Ectodermal cell (in vitro differentiated cells): Measurements from ENCODE around the gene RHBDF1.
"Not testable (repeated sequence)": the region's sequence is repeated elsewhere in the genome, so short reads cannot be mapped to it uniquely, and the experiment has no call there.

Experiments
- H3K27ac ChIP-seq: 2 replicates; pipeline ENCODE4 v1.7.0; 2013; ENCODE audit warnings: mild to moderate bottlenecking, low read depth, low read length; ENCODE audit not compliant: insufficient read depth, poor library complexity, severe bottlenecking
- H3K27me3 ChIP-seq: 2 replicates; pipeline ENCODE4 v1.7.0; 2013; ENCODE audit warnings: mild to moderate bottlenecking, low read length; ENCODE audit not compliant: insufficient read depth, control insufficient read depth, poor library complexity, severe bottlenecking
- H3K36me3 ChIP-seq: one replicate; pipeline ENCODE4 v1.7.0; 2013; ENCODE audit warnings: low read length; ENCODE audit not compliant: control insufficient read depth, insufficient read depth
- H3K4me1 ChIP-seq: one replicate; pipeline ENCODE4 v1.7.0; 2013; ENCODE audit warnings: low read length; ENCODE audit not compliant: control insufficient read depth, insufficient read depth
- H3K4me3 ChIP-seq: 2 replicates; pipeline ENCODE4 v1.7.0; 2013; ENCODE audit warnings: low read depth, low read length, control low read depth; ENCODE audit not compliant: insufficient read depth
- H3K9me3 ChIP-seq: 2 replicates; pipeline ENCODE4 v1.7.0; 2013; ENCODE audit warnings: mild to moderate bottlenecking, low read length, moderate library complexity; ENCODE audit not compliant: control insufficient read depth
- WGBS, 2 experiments: methylation state at CpG; one replicate each; pipeline ENCODE4 v1.1.7; 2013; ENCODE audit warnings: missing lambda C conversion rate in 2 of 2; 5-methylcytosine and 5-hydroxymethylcytosine counted together

Gene RHBDF1

DNA sequence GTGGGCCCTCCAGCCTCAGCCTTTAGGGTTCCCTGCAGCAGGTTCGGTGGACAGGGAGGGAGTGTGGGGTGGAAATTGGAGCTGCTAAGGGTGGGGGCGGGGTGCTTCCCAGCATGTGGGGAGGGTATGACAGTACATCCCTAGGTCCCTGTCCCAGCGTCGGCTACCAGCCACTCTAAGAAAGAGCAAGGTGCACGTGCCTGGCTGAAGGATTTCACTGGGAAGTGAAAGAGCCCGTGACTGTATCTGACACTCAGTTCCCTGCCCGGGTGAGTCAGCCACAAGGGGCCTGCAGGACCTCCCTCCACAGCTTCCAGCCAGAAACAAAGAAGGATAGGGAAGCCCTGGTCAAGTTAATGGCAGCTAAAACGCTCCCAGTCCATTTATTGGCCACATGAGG, 14.7 kb downstream of the RHBDF1 start:
- Histone ChIP-seq H3K4me3 (no peak overlapping the region), H3K27ac (no peak overlapping the region), H3K4me1 (no peaks in the 10 kb centered on the region), H3K27me3 (no peaks in the 10 kb centered on the region), H3K9me3 (no peaks in the 10 kb centered on the region), H3K36me3 (peaks cover 22% of the 10 kb centered on the region)
- WGBS, 2 experiments = 92% methylated on average over 8 of the region's 8 CpGs

DNA sequence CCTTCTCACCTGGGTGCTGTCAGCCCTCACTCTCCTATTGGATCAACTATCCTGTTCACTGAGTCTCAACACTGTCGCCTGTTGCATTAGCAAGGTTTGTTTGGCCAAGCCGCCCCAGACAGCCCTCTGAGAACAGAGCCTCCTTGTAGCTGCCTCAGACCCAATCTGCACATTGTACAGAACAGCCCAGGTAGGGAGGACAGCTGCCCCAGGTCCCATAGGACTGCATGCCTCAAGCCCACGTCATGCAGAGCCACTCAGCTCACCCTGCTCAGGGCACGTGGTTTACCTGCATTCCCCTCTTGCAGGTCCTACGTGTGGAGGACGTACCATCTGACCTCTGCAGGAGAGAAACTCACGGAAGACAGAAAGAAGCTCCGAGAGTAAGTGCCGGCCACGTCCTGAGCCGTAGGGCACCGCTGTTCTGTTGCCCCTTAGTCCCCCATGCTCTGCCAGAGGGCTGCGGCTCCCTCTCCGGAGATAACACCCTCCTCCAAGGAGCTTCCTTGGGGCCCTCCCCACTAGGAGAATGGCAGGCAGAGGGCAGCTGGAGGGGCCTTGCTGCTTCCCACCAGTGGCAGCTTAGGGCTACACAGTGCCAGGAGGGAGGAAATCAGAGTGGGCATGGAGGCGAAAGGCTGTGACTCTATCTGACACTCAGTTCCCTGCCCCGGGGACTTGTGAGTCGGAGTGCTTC, 16.1 kb downstream of the RHBDF1 start:
- 93 to 94% methylated on average over 17 of the region's 17 CpGs for WGBS, 2 experiments

DNA sequence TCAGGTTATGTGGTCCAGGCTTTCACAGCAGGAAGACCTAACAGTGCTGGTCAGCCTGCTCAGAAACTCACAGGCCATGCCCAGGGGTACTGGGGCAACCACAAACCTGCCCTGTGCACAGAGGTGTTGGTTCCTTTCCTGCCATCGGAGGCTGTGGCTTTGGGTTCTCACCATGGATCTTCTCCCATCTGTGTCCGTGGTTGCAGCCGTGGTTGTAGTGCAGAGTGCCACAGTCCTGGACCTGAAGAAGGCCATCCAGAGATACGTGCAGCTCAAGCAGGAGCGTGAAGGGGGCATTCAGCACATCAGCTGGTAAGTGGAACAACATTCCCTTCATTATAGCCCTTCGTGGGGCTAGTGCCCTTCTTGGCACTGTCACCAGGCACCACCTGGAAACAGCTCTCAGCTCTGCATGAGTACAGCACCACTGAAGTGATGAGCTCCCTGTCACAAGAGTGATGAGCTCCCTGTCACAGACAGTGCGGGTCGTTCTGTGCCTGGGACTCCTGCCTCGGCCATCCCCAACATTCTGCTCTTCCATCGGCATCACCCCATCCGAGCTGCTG, 16.8 kb downstream of the RHBDF1 start:
- H3K4me3 ChIP-seq = no peak overlapping the region
- 95 to 96% methylated on average over 11 of the region's 11 CpGs for WGBS, 2 experiments
- H3K9me3 ChIP-seq = no peaks in the 10 kb centered on the region
- no peaks in the 10 kb centered on the region for H3K27me3 ChIP-seq
- H3K36me3 ChIP-seq = peaks cover 21% of the 10 kb centered on the region
- no peaks in the 10 kb centered on the region for H3K4me1 ChIP-seq
- H3K27ac ChIP-seq = no peak overlapping the region

More for the DNA sequence above, 16.1 kb downstream of the RHBDF1 start:
- no peak overlapping the region for H3K4me3 ChIP-seq
- no peak overlapping the region for H3K27ac ChIP-seq
- H3K36me3 ChIP-seq = peaks cover 15% of the 10 kb centered on the region
- no peaks in the 10 kb centered on the region for H3K27me3 ChIP-seq
- H3K4me1 ChIP-seq = no peaks in the 10 kb centered on the region
- no peaks in the 10 kb centered on the region for H3K9me3 ChIP-seq

DNA sequence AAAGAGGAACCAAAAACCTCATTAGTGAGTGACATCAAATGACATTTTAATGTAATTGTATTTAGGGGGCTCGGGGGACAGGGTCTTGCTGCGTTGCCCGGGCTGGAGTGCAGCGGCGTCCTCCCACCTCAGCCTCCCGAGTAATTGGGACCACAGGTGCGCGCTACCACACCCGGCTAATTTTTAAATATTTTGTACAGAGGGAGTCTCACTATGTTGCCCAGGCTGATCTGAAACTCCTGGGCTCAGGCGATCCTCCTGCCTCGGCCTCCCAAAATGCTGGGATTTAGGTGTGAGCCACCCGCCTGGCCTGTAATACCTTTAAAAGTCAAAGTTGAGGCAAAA, 18.2 kb downstream of the RHBDF1 start:
- Histone ChIP-seq H3K4me1 (no peaks in the 10 kb centered on the region), H3K4me3 (peak overlapping the region; percentile 89), H3K9me3 (no peaks in the 10 kb centered on the region), H3K27me3 (no peaks in the 10 kb centered on the region), H3K36me3 (peaks cover 22% of the 10 kb centered on the region), H3K27ac (no peak overlapping the region)
- 70 to 77% methylated on average over 12 of the region's 12 CpGs for WGBS, 2 experiments

DNA sequence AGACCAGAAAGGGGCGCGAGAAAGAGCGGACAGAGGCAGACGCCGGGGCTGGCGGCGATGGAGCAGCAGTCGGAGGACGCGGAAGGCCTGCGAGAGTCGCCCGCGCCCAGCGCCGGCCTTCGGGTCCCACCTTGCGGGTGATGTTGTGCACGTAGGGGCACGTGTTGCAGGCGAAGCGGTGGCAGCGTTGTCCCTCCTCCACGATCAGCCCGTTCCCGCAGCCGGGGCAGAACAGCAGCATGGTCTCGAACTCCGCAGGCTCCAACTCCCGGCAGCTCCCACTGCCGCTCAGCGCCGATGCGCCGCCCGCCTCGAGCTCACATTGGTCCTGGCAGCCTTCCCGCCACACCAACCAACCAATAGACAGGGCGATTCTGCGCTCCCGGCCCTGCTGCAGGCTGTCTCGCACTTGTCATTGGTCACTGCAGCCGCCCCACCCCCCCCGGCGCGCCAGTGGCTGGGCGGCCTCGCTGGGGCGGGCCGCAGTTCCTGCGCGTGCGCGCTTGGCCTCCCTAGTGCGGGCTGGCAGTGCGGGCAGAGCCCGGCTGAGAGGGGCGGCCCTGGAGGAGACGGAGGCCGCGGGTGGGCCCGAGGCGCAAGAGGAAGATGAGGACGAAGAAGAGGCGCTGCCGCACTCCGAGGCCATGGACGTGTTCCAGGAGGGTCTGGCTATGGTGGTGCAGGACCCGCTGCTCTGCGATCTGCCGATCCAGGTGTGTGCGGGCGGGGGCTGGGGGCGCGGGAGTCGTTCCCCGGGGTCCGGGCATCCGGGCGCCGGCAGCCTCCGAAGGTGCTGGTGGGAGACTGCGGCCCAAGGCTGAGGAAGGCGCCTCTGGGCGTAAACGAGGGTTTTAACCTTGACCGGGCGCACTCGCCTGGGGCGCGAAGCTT, 18.8 kb downstream of the RHBDF1 start, which contains the start of the genes POLR3K and SNRNP25:
POLR3K (minus strand) TSS at position 263 of the 891 bp plus-strand sequence; CDS start at position 241, 22 bp downstream.
SNRNP25 (plus strand) TSS at position 483 of the 891 bp plus-strand sequence; CDS start at position 672, 189 bp downstream.
- H3K9me3 ChIP-seq = no peaks in the 10 kb centered on the region
- H3K36me3 ChIP-seq = peaks cover 16% of the 10 kb centered on the region
- H3K27me3 ChIP-seq = no peaks in the 10 kb centered on the region
- 12 to 16% methylated on average over 89 of the region's 91 CpGs for WGBS, 2 experiments
- H3K27ac ChIP-seq = peak within 1 kb of the TSS; percentile 82
- peak within 1 kb of the TSS; percentile 89 for H3K4me3 ChIP-seq
- no peaks in the 10 kb centered on the region for H3K4me1 ChIP-seq

DNA sequence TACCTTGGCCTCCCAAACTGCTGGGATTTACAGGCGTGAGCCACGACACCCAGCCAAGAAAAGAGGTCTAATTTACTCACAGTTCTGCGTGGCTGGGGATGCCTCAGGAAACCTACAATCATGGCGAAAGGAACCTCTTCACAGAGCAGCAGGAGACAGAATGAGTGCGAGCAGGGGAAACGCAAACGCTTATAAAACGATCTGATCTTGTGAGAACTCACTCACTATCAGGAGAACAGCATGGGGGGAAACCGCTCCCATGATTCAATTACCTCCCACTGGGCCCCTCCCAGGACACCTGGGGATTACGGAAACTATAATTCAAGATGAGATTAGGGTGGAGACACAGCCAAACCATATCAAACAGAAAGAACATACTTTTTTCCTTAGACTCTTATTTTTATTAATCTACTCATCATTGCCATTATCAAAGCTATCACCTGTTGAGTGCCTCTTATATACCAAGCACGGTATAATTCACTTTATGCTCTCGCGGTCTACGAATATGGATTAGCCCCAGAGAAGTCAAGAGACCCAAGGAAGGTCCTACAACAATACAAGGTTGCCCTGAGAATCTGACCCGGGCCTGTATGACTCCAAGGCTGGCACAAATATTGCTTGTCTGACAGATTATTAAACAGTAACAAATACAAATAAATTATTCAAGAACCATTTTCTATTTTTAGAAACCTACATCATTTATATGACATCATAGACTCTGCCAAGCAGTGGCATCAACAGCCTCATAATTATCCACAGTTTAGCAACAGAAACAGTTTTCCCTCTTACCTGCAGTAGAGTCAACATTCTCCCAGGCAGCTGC, 21.5 kb downstream of the RHBDF1 start:
- Histone ChIP-seq H3K36me3 (peaks cover 23% of the 10 kb centered on the region), H3K4me3 (no peak overlapping the region), H3K4me1 (no peaks in the 10 kb centered on the region), H3K9me3 (no peaks in the 10 kb centered on the region), H3K27ac (no peak overlapping the region), H3K27me3 (no peaks in the 10 kb centered on the region)
- 82 to 86% methylated on average over 15 of the region's 15 CpGs for WGBS, 2 experiments

DNA sequence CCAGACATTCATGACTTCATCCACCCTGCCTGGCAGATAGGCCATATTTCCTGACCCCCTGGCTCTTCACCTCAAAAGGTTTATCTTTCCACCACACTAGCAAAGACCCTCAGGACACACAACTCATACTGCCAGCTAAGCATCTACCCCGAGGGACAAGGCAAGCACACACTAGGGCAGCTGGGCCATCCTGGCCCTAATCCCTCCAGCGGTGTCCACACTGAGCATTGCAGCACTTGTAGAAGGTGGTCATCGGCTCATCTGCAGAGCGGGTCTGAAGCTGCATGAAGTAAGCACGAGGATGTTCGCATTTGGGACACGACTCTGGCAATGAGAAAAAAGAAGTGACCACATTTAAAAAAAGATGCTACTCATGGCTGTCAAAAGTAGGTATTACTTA, 25.2 kb downstream of the RHBDF1 start:
- Histone ChIP-seq H3K4me1 (no peaks in the 10 kb centered on the region), H3K27me3 (no peaks in the 10 kb centered on the region), H3K27ac (no peak overlapping the region), H3K36me3 (peaks cover 34% of the 10 kb centered on the region), H3K9me3 (no peaks in the 10 kb centered on the region), H3K4me3 (no peak overlapping the region)
- whole genome bisulfite sequencing, 2 experiments = 95 to 97% methylated on average over 7 of the region's 7 CpGs

DNA sequence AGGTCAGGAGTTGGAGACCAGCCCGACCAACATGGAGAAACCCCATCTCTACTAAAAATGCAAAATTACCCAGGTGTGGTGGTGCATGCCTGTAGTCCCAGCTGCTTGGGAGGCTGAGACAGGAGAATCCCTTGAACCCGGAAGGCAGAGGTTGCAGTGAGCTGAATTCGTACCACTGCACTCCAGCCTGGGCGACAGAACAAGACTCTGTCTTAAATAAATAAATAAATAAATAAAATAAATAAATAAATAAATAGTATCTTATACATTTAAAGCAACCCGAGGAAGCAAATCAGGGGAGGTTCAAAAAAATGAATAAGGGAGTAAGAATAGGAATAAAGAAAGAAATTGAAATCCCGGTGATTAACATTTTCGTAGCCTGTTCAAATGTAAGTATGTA, 25.9 kb downstream of the RHBDF1 start:
- not testable (repeated sequence) for H3K9me3 ChIP-seq, H3K4me1 ChIP-seq, H3K27ac ChIP-seq, H3K4me3 ChIP-seq, H3K27me3 ChIP-seq
- WGBS, 2 experiments = 97 to 99% methylated on average over 5 to 6 of the region's 7 CpGs
- peaks cover 41% of the 10 kb centered on the region for H3K36me3 ChIP-seq

DNA sequence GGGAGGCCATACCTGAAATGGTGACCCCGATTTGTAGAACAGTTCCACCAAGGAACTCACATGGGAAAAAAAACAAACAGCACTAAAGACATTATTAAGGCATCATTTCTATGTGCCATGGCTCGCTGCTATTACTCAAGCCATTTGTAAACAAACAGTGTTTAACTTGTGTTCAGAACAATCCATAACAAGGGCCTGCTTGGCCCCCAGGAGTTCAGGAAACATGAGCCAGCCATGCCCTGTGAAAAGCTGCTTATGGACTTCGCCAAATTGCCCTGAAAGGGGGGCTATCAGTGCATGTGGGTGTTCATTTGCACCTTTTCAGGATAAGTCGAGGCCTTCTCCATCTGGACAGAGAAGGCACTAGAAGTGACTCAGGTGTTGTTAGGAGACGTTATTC, 27.0 kb downstream of the RHBDF1 start:
- H3K27ac ChIP-seq = no peak overlapping the region
- H3K36me3 ChIP-seq = peaks cover 36% of the 10 kb centered on the region
- H3K4me3 ChIP-seq = no peak overlapping the region
- no peaks in the 10 kb centered on the region for H3K27me3 ChIP-seq
- 96 to 97% methylated on average over 5 of the region's 5 CpGs for WGBS, 2 experiments
- no peaks in the 10 kb centered on the region for H3K4me1 ChIP-seq
- no peaks in the 10 kb centered on the region for H3K9me3 ChIP-seq
